ENCODE data around the gene QPCT.
"Not testable (repeated sequence)": the region's sequence is repeated elsewhere in the genome, so short reads cannot be mapped to it uniquely, and the experiment has no call there.

Gene QPCT

GRCh38 chr2:37358466-37358865 lies 14.0 kb downstream of the QPCT start:
- no peak for DNase-seq

- DNase-seq: peak; percentile 10 to 15
Observed at GRCh38 chr2:37361216-37361815, 16.9 kb downstream of the QPCT start.

GRCh38 chr2:37361994-37362698 lies 17.7 kb downstream of the QPCT start:
- no peak for DNase-seq

- DNase-seq: no peak
Observed at GRCh38 chr2:37364351-37364750, 19.9 kb downstream of the QPCT start.

GRCh38 chr2:37365669-37366068 lies 21.2 kb downstream of the QPCT start:
- DNase-seq: no peak

- no peak for DNase-seq
Observed at GRCh38 chr2:37366773-37367172, 22.3 kb downstream of the QPCT start.

- no peak for DNase-seq
Observed at GRCh38 chr2:37367310-37367709, 22.9 kb downstream of the QPCT start.

- DNase-seq: no peak
Observed at GRCh38 chr2:37367984-37368383, 23.6 kb downstream of the QPCT start.

- no peak for DNase-seq
Observed at GRCh38 chr2:37370666-37371065, 26.2 kb downstream of the QPCT start.

- DNase-seq: no peak
Observed at GRCh38 chr2:37372000-37372399, 27.6 kb downstream of the QPCT start.

GRCh38 chr2:37375741-37376288 lies 31.4 kb downstream of the QPCT start:
- no peak for DNase-seq

- DNase-seq: no peak
Observed at GRCh38 chr2:37376421-37377186, 32.2 kb downstream of the QPCT start.

- no peak for DNase-seq
Observed at GRCh38 chr2:37377187-37377532, 32.7 kb downstream of the QPCT start.

GRCh38 chr2:37378411-37378810 lies 34.0 kb downstream of the QPCT start:
- DNase-seq: no peak

- DNase-seq: no peak
Observed at GRCh38 chr2:37379881-37380296, 35.5 kb downstream of the QPCT start.

GRCh38 chr2:37380787-37381186 lies 36.4 kb downstream of the QPCT start:
- not testable (repeated sequence) for DNase-seq

GRCh38 chr2:37384261-37384660 lies 39.8 kb downstream of the QPCT start:
- not testable (repeated sequence) for DNase-seq

- no peak for DNase-seq
Observed at GRCh38 chr2:37387148-37387835, 42.9 kb downstream of the QPCT start.

- no peak for DNase-seq
Observed at GRCh38 chr2:37388074-37388473, 43.6 kb downstream of the QPCT start.

GRCh38 chr2:37389395-37389794 lies 45.0 kb downstream of the QPCT start:
- no peak for DNase-seq

- peak; percentile 91 to 94 for DNase-seq
Observed at GRCh38 chr2:37389989-37390765, 45.7 kb downstream of the QPCT start.

GRCh38 chr2:37390777-37391176 lies 46.3 kb downstream of the QPCT start:
- peak in 1 of 2 experiments; percentile 35 for DNase-seq

Measured in Kasumi-1 (cell line).